Testis (tissue), 2 donors: ENCODE data around the gene PPP1R3E.

Experiments used
- POLR2A ChIP-seq: fragments of 450-650 bp; IDR thresholded peaks from one replicate; pipeline ENCODE4 v1.6.1; 2017; ENCODE audit warnings: antibody characterized with exemption, mild to moderate bottlenecking, moderate library complexity
- TF ChIP-seq, protein P1 (sequence below), 3 experiments: fragments of 450-650 bp in 2 of 3; fragments of 200-600 bp in 1 of 3; sonication (generic) in 1 of 3; IDR thresholded peaks; one replicate each; pipeline ENCODE4 v1.5.1; 2016 to 2019; ENCODE audit warnings: antibody characterized with exemption in 3 of 3, mild to moderate bottlenecking in 2 of 3, moderate library complexity in 1 of 3

DNA sequence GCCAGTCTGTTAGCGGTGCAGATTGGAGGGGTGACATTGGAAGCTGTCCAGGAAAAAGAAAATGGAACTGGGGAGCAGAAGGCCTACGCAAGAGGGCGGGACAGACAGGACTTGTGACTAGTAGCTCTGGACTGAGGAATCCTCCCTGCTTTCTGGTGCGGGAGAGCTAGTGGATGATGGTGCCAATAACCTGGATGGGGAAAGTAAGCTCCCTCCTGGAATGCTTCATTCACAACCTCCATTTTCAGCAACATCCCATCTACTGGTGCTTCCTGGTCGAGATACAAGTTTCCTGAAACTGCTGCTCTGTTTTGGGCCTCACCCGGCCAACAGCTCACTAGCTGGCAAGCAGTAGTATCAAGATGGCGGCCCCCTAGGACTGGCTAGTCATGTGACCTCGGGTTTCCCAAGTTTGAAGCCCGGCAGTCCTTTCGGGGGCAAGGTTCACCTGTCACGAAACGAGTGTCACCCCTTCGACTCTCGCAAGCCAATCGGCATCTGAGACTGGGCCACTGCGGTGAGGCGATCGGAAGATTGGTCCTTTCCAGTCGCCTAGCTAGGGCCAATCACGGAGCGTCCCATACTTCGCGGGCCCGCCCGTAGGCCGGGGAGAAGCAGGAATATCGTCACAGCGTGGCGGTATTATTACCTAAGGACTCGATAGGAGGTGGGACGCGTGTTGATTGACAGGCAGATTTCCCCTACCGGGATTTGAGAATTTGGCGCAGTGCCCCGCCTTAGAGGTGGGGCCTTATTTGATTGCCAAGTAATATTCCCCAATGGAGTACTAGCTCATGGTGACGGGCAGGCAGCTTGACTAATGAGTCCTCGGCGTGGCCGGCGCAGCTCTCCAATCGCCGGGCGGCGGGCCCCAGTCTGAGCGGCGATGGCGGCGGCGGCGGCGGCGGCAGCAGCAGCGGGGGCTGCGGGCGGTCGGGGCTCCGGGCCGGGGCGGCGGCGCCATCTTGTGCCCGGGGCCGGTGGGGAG, 18.2 kb upstream of the PPP1R3E start, which contains the start of gene PABPN1:
- TF ChIP-seq, protein P1, sequence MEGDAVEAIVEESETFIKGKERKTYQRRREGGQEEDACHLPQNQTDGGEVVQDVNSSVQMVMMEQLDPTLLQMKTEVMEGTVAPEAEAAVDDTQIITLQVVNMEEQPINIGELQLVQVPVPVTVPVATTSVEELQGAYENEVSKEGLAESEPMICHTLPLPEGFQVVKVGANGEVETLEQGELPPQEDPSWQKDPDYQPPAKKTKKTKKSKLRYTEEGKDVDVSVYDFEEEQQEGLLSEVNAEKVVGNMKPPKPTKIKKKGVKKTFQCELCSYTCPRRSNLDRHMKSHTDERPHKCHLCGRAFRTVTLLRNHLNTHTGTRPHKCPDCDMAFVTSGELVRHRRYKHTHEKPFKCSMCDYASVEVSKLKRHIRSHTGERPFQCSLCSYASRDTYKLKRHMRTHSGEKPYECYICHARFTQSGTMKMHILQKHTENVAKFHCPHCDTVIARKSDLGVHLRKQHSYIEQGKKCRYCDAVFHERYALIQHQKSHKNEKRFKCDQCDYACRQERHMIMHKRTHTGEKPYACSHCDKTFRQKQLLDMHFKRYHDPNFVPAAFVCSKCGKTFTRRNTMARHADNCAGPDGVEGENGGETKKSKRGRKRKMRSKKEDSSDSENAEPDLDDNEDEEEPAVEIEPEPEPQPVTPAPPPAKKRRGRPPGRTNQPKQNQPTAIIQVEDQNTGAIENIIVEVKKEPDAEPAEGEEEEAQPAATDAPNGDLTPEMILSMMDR (IDR thresholded peaks at IDR 0.05): no peak
- no peak for TF ChIP-seq POLR2A
